Urinary bladder (tissue), 4 donors: Measurements from ENCODE around the gene ARG1. TPM values are rescaled to one million over a fixed set of nuclear protein-coding genes. Genes with fewer than 3 reads are reported as not detected.
"Not testable (repeated sequence)": the region's sequence is repeated elsewhere in the genome, so short reads cannot be mapped to it uniquely, and the experiment has no call there.

ENCODE experiments used
- DNase-seq: peaks from one replicate; pipeline ENCODE4 v3.0.0-alpha.2; 2015; ENCODE audit errors: extremely low spot score
- H3K27ac ChIP-seq: one replicate; pipeline ENCODE4 v1.5.1; 2013; ENCODE audit warnings: low read depth, mild to moderate bottlenecking, moderate library complexity
- H3K36me3 ChIP-seq: one replicate; pipeline ENCODE4 v1.6.1; 2013; ENCODE audit warnings: mild to moderate bottlenecking, moderate library complexity; ENCODE audit not compliant: insufficient read depth
- H3K4me1 ChIP-seq: one replicate; pipeline ENCODE4 v1.6.1; 2013; ENCODE audit warnings: mild to moderate bottlenecking, moderate library complexity; ENCODE audit not compliant: insufficient read depth
- H3K4me3 ChIP-seq: one replicate; pipeline ENCODE4 v1.5.1; 2013; ENCODE audit warnings: low read depth, low read length
- WGBS: extraction: QIAGEN DNeasy Blood & Tissue Kit; methylation state at CpG from one replicate; pipeline ENCODE4 v1.1.7; 2013; 5-methylcytosine and 5-hydroxymethylcytosine counted together
- polyA plus RNA-seq: library from polyadenylated mRNA; stranded (reverse); fragments of 200-250 nt; gene quantifications from one replicate; pipeline ENCODE4 v1.2.3, GENCODE V29; 2013
- total RNA-seq: library from RNA; depleted of rRNA; stranded (reverse); fragments of >200 nt; gene quantifications from one replicate; pipeline ENCODE4 v1.2.3, GENCODE V29; 2014
- donor health status: healthy with polysubstance abuse.
- donor health status: healthy.

The ARG1 gene
- total RNA-seq (1.1 TPM), polyA plus RNA-seq (0.53 TPM)

DNA sequence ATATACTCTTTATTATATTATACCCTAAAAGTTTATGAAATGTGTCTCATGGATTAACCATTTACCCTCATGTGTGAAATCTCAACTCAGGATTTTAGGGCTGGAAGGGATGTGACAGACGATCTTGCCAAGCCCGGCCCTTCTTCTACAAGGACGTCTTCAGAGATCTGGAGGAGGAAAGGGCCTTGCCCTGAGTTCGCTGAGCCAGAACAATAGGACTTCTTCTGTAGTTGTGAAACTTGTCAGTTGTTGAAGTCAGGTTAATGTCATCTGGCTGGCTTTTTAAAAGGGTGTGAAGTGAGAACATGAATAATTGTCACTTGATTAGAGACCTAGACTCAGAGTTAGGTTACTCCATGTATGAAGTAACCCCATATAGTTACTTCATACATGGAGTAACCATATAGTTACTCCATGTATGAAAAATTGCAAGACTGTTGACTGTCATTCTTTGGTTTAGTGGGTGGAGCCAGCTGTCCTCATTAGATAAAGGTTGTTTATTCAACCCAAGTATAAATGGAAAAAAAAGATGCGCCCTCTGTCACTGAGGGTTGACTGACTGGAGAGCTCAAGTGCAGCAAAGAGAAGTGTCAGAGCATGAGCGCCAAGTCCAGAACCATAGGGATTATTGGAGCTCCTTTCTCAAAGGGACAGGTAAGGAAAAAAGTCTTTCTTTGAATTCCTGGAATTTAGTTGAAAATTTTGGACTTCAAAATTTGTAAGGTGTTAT, at the start of gene ARG1:
Gene ARG1, plus strand, starts transcription at position 541 of the 730 bp plus-strand sequence. Its CDS starts 57 bp downstream, at position 598.
- 92% methylated on average over 6 of the region's 6 CpGs for WGBS
- Histone ChIP-seq H3K4me3 (no peak within 1 kb of the TSS), H3K27ac (no peak within 1 kb of the TSS), H3K36me3 (no peaks in the 10 kb centered on the region), H3K4me1 (no peaks in the 10 kb centered on the region)
- no peak for DNase-seq

DNA sequence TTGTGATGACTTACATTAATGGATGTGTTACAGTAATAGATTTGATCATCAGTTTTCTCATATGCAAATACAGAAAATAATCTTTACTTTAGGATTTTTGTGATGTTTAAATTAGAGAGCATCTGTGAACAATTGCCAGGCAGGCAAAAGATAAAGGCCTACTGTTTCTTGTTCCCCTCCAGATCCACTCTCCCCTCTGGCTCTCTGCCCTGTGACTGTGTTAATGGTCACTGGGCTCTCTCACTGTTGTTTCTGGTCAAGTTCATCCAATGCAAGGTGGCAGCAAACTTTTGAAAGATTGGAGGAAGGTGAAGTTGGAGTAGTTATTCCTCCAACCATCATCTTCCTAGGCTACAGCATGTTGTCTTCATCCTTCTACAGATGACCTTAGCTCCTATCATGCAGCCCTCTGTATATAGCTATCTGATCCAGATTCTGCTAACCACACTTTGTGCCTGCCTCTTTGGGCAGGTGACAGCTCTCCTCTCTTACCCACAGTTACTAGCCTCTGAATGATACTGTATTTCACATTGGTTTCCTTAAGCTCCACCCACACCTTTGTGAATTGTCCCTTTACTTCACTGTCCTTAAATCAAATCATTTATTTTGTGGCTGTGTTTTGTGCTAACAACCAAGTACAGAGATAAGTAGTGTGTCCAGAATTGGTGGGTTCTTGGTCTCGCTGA, 48.9 kb upstream of the ARG1 start:
- H3K4me1 ChIP-seq, result no peaks in the 10 kb centered on the region
- H3K4me3 ChIP-seq, result no peak overlapping the region
- DNase-seq, result no peak
- no peak overlapping the region for H3K27ac ChIP-seq
- WGBS, result 90% methylated on average over 1 of the region's 1 CpG
- H3K36me3 ChIP-seq, result no peaks in the 10 kb centered on the region

DNA sequence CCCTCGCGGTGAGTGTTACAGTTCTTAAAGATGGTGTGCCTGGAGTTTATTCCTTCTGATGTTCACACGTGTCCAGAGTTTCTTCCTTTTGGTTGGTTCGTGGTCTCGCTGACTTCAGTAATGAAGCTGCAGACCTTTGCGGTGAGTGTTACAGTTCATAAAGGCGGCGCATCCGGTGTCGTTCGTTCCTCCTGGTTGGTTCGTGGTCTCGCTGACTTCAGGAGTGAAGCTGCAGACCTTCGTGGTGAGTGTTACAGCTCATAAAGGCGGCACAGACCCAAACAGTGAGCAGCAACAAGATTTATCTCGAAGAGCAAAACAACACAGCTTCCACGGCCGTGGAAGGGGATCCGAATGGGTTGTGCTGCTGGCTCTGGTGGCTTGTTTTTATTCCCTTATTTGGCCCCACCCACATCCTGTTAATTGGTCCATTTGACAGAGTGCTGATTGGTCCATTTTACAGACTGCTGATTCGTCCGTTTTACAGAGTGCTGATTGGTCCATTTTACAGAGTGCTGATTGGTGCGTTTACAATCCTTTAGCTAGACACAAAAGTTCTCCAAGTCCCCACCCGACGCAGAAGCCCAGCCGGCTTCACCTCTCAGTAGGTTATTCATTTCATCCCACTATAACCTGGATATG, 48.2 kb upstream of the ARG1 start:
- Histone ChIP-seq H3K36me3 (no peaks in the 10 kb centered on the region), H3K27ac (no peak overlapping the region)
- WGBS, result 88% methylated on average over 25 of the region's 25 CpGs

DNA sequence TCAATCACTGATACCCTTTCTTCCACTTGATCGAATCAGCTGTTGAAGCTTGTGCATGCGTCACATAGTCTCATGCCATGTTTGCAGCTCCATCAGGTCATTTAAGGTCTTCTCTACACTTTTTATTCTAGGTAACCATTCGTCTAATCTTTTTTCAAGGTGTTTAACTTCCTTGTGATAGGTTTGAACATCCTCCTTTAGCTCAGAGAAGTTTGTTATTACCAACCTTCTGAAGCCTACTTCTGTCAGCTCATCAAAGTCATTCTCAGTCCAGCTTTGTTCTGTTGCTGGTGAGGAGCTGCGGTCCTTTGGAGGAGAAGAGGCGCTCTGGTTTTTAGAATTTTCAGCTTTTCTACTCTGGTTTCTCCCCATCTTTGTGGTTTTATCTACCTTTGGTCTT, 42.1 kb upstream of the ARG1 start:
- DNase-seq, H3K4me1 ChIP-seq, H3K27ac ChIP-seq, H3K36me3 ChIP-seq, H3K4me3 ChIP-seq: not testable (repeated sequence)
- WGBS, result 81% methylated on average over 5 of the region's 5 CpGs

More for the DNA sequence above, 48.2 kb upstream of the ARG1 start:
- DNase-seq, result no peak
- no peaks in the 10 kb centered on the region for H3K4me1 ChIP-seq
- H3K4me3 ChIP-seq, result no peak overlapping the region

DNA sequence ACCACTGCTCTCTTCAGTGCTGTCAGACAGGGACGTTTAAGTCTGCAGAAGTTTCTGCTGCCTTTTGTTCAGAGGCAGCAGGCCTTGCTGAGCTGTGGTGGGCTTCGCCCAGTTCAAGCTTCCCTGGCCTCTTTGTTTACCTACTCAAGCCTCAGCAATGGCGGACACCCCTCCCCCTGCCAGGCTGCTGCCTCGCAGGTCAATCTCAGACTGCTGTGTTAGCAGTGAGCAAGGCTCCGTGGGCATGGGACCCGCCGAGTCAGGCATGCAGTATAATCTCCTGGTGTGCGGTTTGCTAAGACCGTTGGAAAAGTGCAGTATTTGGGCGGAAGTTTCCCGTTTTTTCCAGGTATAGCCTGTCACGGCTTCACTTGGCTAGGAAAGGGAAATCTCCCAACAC, 41.3 kb upstream of the ARG1 start:
- 75% methylated on average over 12 of the region's 12 CpGs for WGBS
- H3K27ac ChIP-seq, H3K4me3 ChIP-seq, H3K4me1 ChIP-seq, DNase-seq, H3K36me3 ChIP-seq: not testable (repeated sequence)

DNA sequence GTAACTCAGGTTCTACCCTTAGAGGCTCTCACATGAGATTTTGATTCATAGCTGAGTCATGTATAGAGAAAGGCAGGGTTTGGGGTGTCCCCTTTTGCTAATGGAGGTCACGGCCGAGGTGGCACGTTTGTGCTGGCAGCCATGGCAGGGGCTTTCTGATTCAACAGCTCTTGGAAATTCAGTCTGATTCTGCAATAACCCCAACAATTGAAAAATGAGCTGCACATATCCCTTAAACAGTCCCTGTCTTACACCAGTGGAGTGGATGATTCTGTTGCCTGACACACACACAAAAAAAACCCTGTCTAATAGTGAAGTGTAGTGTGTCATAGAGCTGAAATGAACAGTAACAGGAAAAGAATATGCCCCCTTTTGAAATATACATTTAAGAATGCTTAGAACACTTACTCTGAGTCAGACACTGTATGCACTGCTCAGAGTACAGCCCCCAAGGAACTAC, 40.4 kb upstream of the ARG1 start:
- Histone ChIP-seq H3K27ac (no peak overlapping the region), H3K36me3 (no peaks in the 10 kb centered on the region), H3K4me3 (no peak overlapping the region), H3K4me1 (no peaks in the 10 kb centered on the region)
- 77% methylated on average over 3 of the region's 3 CpGs for WGBS
- DNase-seq, result no peak

DNA sequence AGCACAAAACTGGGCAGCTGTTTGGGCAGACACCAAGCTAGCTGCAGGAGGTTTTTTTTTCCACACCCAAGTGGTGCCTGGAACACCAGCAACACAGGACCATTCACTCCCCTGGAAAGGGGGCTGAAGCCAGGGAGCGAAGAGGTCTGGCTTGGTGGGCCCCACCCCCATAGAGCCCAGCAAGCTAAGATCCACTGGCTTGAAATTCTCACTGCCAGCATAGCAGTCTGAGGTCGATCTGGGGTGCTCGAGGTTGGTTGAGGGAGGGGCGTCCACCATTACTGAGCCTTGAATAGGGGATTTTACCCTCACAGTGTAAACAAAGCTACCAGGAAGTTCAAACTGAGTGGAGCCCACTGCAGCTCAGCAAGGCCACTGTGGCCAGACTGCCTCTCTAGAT, 34.4 kb upstream of the ARG1 start:
- not testable (repeated sequence) for H3K27ac ChIP-seq, H3K36me3 ChIP-seq, H3K4me3 ChIP-seq, H3K4me1 ChIP-seq, DNase-seq
- WGBS, result 76% methylated on average over 4 of the region's 4 CpGs

DNA sequence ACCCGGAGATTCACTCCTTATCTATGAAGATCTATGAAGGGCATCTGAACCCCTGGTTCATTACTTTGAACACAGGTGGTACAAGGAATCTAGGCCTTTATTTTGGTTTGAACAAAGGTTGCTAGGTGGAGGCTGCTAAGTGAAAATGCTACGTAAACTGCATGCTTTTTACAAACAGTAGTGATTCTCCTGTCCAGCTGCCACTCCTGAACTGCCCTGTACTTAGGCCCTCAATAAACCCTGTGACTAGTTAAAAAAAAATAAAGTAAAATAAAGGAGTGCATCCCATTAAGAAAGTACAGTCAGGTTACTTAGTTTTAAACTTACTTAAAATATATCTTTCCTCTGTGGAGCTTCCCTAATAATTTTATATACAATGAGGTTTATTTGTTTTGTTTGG, 27.7 kb upstream of the ARG1 start:
- DNase-seq, result no peak
- no peaks in the 10 kb centered on the region for H3K36me3 ChIP-seq

DNA sequence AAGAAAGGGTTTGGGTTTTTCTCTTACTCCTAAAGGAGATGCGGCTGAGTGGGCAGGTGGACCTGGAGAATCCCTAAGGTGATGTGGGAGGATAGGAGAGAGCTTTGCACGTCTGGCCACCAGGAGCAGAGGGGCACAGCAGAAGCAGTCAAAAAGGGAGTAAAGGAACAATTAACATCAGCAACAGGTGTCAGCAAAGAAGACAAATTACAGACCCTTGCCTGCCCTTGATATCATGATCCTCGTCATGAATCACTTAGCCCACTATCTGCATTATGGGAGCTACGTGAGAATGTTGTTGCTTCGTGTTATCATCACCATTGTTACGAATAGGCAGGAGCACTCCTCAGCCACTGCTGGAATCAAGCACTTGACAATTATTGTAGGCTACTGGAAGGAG, 25.5 kb upstream of the ARG1 start:
- Histone ChIP-seq H3K36me3 (no peaks in the 10 kb centered on the region), H3K4me1 (no peaks in the 10 kb centered on the region), H3K4me3 (no peak overlapping the region), H3K27ac (no peak overlapping the region)
- DNase-seq, result no peak
- 80% methylated on average over 6 of the region's 6 CpGs for WGBS

More for the DNA sequence above, 27.7 kb upstream of the ARG1 start:
- no peaks in the 10 kb centered on the region for H3K4me1 ChIP-seq
- no peak overlapping the region for H3K27ac ChIP-seq
- WGBS, result 49% methylated on average over 2 of the region's 2 CpGs
- H3K4me3 ChIP-seq, result no peak overlapping the region

DNA sequence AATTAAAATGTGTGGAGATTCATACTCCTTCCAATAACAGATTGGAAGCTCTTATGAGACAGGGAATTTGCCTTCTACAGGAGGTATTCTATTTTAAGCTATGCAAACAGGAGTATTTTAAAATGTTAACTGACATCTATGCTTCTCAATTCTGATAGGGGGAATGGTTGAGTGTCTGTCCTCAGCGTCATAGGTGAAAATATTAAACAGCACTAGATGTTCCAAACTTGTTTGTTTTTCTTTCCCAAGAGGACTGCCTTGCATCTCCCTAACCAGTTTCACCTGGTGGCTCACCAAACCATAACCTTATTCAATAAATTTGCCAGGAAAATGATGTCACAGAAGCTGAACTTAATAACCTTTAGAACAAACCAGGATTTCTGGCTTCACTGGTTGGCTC, 24.6 kb upstream of the ARG1 start:
- no peak overlapping the region for H3K4me3 ChIP-seq
- H3K27ac ChIP-seq, result no peak overlapping the region
- no peaks in the 10 kb centered on the region for H3K4me1 ChIP-seq
- 81% methylated on average over 1 of the region's 1 CpG for WGBS
- DNase-seq, result no peak
- no peaks in the 10 kb centered on the region for H3K36me3 ChIP-seq

DNA sequence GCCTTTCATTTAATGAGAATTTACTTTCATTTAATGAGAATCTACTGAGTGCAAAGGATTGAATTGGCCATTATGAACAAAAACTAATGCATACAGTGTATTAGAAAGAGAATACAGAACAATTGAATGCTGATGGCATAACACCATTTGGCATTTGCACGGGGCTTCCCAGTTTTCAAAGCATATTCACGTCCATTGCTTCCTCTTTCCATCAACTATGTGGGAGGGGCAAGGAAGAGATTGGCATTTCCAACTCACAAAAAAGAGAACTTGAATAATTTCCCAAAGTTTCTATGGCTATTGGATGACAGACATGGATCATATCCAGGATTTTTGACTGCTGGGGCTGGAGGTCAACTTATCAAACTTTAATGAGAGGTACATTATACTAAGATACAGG, 23.2 kb upstream of the ARG1 start:
- H3K27ac ChIP-seq, result no peak overlapping the region
- no peaks in the 10 kb centered on the region for H3K4me1 ChIP-seq
- 65% methylated on average over 2 of the region's 2 CpGs for WGBS
- H3K4me3 ChIP-seq, result no peak overlapping the region
- DNase-seq, result no peak
- no peaks in the 10 kb centered on the region for H3K36me3 ChIP-seq

DNA sequence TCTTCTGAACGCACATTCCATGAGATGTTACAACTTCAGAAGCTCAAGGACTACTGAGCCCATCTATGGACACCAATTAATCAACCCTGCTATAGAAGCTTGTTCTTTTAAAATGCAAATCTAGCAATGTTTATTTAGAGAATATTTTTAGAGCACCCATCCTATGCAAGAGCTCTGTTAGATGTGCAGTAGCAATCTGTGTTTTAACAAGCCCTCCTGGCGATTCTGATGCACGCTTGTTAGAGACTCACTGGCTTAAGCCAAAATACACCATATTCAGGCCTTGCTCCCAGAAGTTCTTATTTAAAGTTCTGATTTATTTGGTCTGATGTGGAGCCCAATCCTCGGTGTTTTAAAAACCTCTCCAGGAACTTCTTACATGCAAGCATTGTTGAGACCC, 21.1 kb upstream of the ARG1 start:
- 82% methylated on average over 4 of the region's 4 CpGs for WGBS
- no peak overlapping the region for H3K4me3 ChIP-seq
- DNase-seq, result no peak
- H3K36me3 ChIP-seq, result no peaks in the 10 kb centered on the region
- H3K27ac ChIP-seq, result no peak overlapping the region
- H3K4me1 ChIP-seq, result no peaks in the 10 kb centered on the region

DNA sequence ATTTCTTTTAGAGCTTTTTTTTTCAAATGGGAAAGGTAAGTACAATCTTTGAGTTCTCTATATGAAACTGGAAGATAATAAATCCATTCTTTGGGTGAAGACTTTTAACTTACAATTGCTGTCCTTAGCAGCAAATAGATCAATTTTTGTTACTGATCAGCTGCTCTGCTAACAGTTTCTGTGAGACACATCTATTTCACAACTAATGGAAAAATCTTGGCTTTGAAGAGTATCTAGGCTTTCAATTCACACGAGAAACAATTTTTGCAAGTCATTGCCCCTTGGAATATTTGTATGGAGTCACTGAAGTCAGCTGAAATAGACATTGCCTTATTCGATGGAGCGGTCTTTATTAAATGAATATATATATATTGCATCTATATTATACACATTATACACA, 20.5 kb upstream of the ARG1 start:
- WGBS, result 90% methylated on average over 3 of the region's 3 CpGs
- Histone ChIP-seq H3K27ac (no peak overlapping the region), H3K36me3 (no peaks in the 10 kb centered on the region), H3K4me1 (no peaks in the 10 kb centered on the region), H3K4me3 (no peak overlapping the region)
- DNase-seq, result no peak

DNA sequence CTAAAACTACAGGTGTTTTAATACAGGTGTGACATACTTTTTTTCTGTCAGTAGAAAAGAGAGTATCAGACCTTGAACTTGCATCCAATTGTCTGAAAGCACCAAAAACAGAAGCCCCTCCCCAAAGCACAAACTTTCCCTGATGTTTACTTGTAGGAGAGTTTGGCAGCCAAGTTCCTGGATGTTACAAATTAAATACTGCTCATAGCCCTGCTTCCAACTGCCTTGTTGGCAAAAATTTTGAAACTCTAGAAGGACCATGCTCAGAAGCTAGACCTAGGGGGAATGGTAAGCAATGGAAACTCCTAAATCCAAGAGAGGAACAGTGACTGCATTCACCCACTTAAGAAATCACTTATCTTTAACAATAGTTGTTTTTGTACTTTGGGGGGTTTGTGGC, 17.0 kb upstream of the ARG1 start:
- H3K4me3 ChIP-seq, result no peak overlapping the region
- DNase-seq, result no peak
- H3K4me1 ChIP-seq, result no peaks in the 10 kb centered on the region
- no peak overlapping the region for H3K27ac ChIP-seq
- H3K36me3 ChIP-seq, result no peaks in the 10 kb centered on the region
